IMR-90 (cell line): Measurements from ENCODE around the gene ARF3.

Experiments used
- BHLHE40 ChIP-seq: fragments of 150-350 bp; IDR thresholded peaks from 2 replicates; pipeline ENCODE4 v1.6.1; 2016; ENCODE audit warnings: mild to moderate bottlenecking, low read depth, low read length
- CEBPB ChIP-seq: IDR thresholded peaks from 2 replicates; pipeline ENCODE4 v1.6.1; 2012; ENCODE audit warnings: low read depth, low read length, improper control_type of control experiment
- FOS ChIP-seq: fragments of 150-350 bp; IDR thresholded peaks from 2 replicates; pipeline ENCODE4 v1.6.1; 2016; ENCODE audit warnings: low read depth, low read length
- MAZ ChIP-seq: IDR thresholded peaks from 2 replicates; pipeline ENCODE4 v1.6.1; 2012; ENCODE audit warnings: low read depth, mild to moderate bottlenecking, low read length, improper control_type of control experiment, moderate library complexity, borderline replicate concordance
- MXI1 ChIP-seq: IDR thresholded peaks from 2 replicates; pipeline ENCODE4 v1.6.1; 2012; ENCODE audit warnings: low read depth, mild to moderate bottlenecking, low read length, moderate library complexity, borderline replicate concordance
- NFE2L2 ChIP-seq: fragments of 150-350 bp; IDR thresholded peaks from 2 replicates; pipeline ENCODE4 v1.6.1; 2016; ENCODE audit warnings: low read depth, mild to moderate bottlenecking, low read length
- POLR2A ChIP-seq: IDR thresholded peaks from 2 replicates; pipeline ENCODE4 v1.6.1; 2012; ENCODE audit warnings: mild to moderate bottlenecking, low read depth, low read length
- RAD21 ChIP-seq: IDR thresholded peaks from 2 replicates; pipeline ENCODE4 v1.6.1; 2012; ENCODE audit warnings: low read length, improper control_type of control experiment
- RFX5 ChIP-seq: IDR thresholded peaks from 2 replicates; pipeline ENCODE4 v1.8.0; 2012; ENCODE audit warnings: low read depth, mild to moderate bottlenecking, low read length, moderate library complexity
- TF ChIP-seq, protein P1 (sequence below): conservative IDR thresholded peaks from 2 replicates; pipeline ENCODE4 v1.5.1; 2012; ENCODE audit warnings: mild to moderate bottlenecking, low read depth, low read length, improper control_type of control experiment
- TF ChIP-seq, protein P2 (sequence below): fragments of 150-350 bp; IDR thresholded peaks from 2 replicates; pipeline ENCODE4 v1.6.1; 2016; ENCODE audit warnings: low read depth, mild to moderate bottlenecking, low read length, moderate library complexity, borderline replicate concordance
- TF ChIP-seq, protein P3 (sequence below): fragments of 150-350 bp; IDR thresholded peaks from 2 replicates; pipeline ENCODE4 v1.6.1; 2017; ENCODE audit warnings: mild to moderate bottlenecking, antibody characterized with exemption, low read length, low read depth

DNA sequence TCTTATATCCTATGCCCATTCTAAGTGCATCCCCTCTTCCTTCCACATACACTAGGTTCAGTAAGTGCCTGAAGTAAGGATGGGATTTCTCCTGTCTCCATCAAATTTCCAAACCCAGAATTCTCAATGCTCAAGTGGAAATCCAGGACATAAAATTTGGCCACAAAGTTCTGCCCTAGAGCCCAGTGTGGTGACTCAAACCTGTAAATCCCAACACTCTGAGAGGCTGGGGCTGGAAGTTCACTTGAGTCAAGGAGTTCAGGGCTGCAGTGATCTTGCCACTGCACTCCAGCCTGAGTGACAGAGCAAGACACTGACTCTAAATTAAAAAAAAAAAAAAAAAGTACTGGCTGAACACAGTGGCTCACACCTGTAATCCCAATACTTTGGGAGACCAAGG, 4.5 kb upstream of the ARF3 start:
- no peak for TF ChIP-seq BHLHE40
- TF ChIP-seq, protein P1, sequence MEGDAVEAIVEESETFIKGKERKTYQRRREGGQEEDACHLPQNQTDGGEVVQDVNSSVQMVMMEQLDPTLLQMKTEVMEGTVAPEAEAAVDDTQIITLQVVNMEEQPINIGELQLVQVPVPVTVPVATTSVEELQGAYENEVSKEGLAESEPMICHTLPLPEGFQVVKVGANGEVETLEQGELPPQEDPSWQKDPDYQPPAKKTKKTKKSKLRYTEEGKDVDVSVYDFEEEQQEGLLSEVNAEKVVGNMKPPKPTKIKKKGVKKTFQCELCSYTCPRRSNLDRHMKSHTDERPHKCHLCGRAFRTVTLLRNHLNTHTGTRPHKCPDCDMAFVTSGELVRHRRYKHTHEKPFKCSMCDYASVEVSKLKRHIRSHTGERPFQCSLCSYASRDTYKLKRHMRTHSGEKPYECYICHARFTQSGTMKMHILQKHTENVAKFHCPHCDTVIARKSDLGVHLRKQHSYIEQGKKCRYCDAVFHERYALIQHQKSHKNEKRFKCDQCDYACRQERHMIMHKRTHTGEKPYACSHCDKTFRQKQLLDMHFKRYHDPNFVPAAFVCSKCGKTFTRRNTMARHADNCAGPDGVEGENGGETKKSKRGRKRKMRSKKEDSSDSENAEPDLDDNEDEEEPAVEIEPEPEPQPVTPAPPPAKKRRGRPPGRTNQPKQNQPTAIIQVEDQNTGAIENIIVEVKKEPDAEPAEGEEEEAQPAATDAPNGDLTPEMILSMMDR, result no peak
- TF ChIP-seq RFX5, result no peak
- TF ChIP-seq POLR2A, result no peak
- TF ChIP-seq CEBPB, result no peak
- no peak for TF ChIP-seq MXI1
- no peak for TF ChIP-seq RAD21
- no peak for TF ChIP-seq MAZ
- TF ChIP-seq, protein P2, sequence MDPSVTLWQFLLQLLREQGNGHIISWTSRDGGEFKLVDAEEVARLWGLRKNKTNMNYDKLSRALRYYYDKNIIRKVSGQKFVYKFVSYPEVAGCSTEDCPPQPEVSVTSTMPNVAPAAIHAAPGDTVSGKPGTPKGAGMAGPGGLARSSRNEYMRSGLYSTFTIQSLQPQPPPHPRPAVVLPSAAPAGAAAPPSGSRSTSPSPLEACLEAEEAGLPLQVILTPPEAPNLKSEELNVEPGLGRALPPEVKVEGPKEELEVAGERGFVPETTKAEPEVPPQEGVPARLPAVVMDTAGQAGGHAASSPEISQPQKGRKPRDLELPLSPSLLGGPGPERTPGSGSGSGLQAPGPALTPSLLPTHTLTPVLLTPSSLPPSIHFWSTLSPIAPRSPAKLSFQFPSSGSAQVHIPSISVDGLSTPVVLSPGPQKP, result no peak
- TF ChIP-seq, protein P3, sequence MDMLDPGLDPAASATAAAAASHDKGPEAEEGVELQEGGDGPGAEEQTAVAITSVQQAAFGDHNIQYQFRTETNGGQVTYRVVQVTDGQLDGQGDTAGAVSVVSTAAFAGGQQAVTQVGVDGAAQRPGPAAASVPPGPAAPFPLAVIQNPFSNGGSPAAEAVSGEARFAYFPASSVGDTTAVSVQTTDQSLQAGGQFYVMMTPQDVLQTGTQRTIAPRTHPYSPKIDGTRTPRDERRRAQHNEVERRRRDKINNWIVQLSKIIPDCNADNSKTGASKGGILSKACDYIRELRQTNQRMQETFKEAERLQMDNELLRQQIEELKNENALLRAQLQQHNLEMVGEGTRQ, result no peak
- no peak for TF ChIP-seq FOS
- no peak for TF ChIP-seq NFE2L2
